EL (cell line): Measurements from ENCODE around the gene FKBP11.
"Not testable (repeated sequence)": the region's sequence is repeated elsewhere in the genome, so short reads cannot be mapped to it uniquely, and the experiment has no call there.

ENCODE experiments used
- DNase-seq: peaks from one replicate; pipeline ENCODE4 v3.0.0-alpha.2; 2016

FKBP11 gene

DNA sequence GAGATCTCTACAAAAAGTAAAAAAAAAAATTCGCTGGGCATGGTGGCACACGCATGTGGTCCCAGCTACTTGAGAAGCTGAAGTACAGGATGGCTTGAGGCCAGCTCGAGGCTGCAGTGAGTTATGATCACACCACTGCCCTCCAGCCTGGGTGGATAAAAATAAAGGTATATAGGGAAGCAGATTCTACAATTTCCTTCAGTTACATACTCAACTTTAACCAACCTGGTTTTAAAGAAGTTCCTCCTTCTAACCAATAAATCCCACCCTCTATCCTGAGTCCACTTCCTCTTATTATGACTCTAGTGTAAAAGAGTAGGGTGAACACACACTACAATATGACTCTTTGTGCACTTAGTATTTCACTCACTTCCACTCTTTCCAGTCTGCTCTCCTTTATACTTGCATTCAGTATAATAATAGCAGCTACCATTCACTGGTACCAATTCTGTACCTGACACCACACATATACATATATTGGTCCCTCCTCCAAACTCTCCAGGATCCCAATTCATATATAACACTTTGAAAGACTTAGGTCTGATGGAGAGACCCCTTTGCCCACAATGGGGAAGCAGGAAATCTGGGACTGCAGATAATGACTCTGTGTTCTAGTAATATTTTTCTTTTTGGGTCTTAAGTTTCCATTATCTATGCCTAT, 29.7 kb upstream of the FKBP11 start:
- no peak for DNase-seq

DNA sequence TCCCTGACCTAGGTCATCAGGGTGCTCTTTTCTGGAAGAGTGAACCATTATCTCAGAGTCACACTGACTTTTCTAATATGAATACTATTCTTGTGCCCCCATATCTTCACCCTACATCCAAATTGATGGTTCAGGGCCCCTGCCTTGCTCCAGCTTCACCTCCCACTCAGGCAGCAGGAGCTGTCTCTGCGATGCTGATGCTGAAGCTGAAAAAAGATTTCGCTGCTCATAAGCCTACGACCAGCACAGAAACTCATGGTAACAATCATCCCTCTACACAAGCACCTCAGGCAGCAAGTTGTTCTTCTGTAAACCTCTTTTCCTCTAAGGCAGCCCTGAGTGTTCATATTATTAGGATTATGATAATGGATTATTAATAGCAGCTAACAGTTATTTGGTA, 28.8 kb upstream of the FKBP11 start:
- no peak for DNase-seq

DNA sequence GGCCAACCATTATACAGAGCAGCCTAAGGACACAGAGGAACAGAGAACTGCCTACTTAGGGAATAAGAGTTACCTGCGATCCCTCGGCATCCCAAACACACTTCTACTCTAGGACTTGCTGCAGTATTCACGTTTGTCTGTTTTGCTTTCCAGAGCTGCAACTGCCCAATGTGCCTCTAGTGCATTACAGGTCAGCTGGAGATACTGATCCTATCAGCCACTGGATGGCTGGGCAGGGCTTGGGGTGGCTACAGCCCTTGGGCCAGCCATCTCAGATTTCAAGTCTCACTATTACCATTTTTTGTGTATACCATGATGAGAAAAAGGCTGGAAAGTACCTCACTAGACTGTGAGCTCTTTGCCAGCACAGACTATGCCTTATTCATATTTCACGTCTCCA, 27.4 kb upstream of the FKBP11 start:
- DNase-seq = no peak

DNA sequence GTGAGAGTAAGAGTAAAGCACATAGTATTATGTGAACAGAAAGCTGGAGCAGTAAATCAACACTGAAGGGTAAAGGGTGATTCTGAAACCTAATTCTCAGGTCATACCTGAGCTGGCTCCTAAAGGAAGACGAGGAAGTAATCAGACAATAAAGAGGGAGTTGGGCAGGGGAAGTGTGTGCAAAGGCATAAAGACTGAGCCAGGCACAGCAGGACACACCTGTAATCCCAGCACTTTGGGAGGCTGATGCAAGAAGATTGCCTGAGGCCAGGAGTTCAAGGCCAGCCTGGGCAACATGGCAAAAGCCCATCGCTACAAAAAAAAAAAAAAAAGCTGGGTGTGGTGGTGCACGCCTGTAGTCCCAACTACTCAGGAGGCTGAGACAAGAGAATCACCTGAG, 22.4 kb upstream of the FKBP11 start:
- DNase-seq = no peak

DNA sequence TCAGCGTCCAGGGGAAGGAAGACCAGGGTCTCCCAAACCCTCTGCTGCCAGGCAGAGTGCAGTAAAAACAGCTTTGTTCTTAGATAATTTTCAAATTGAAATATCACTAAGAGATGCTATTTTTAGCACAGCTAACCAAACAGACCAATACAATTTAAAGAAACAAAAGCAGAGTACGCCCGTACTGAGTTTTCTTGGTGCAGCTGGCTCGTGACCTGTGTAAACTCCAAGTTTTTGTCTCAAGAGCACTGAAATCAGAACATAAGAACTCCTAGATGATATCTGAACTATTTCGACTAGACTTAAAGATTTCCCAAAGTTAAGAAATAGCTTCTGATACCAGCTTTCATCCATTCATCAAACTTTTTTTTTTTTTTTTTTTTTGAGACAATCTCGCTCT, 21.7 kb upstream of the FKBP11 start:
- no peak for DNase-seq

DNA sequence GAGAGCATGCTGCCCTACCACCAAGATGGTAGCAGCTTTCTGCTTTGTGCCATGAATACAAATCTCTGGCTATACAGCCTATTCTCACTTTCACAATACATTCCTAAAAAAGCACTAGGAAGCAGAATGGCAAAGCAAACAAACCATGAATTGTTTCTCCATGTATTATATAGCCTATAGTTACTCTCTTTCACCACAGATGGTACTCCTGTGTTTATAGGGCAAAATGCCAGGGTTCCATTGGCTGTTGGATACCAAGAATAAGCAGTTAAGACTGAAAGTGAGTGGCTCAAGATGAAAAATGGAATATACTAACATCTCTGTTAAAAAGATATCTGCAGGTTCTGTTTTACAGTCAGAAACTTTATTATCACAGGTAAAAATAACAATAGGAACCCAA, 20.9 kb upstream of the FKBP11 start:
- DNase-seq = no peak

DNA sequence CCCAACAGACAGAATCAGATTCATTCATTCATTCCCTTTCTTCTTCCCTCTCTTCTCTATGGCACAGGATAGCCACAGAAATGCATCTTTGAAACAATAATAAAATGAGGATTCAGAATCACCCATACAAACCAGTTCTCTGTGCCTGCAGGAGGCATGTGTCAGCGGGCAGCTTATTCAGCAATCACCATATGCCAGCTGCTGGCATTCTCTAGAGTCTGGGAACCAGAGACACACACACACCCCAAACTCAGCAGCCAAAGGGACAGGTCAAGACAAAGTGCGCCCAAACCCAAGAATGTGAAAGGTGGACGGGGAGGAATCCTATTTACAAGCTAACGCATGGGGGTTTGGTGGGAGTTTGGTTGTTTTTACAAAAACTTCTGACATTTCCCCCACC, 17.9 kb upstream of the FKBP11 start:
- no peak for DNase-seq

DNA sequence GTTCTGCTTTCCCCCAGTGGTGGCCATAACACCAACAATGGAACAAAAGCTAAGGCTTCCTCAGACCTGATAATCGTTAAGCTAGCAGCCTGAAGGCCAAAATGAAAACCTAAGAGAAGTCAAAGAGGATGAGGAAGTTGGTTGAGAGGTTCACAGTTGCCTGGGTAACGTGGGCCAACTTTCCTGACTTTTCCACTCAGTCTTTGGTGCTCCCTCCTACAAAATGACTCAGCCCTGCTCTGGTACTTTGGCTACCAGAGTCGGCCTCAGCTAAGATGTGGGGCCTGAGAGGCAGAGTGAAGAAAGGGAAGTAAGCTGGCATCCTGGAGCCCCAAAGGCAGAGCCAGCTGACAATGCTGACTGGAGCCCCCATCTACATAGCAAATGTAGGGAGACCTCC, 14.9 kb upstream of the FKBP11 start:
- no peak for DNase-seq

DNA sequence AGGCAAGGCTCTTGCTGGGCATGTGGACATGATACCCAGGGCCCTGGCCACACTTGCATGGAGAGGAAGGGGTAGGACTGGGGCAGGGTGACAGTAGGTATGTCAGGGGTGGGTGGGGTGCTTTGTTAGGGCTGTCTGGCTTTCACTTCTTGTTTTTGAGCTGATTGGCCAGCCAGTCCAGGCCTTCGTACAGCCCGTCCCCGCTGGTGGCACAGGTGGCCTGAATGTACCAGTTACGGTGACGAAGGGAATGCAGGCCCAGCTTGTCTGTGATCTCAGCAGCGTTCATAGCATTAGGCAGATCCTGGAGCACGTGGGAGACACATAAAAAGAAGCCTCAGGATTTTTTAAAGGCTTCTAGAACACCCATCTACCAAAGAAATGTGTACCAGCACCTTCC, 13.5 kb upstream of the FKBP11 start:
- no peak for DNase-seq

DNA sequence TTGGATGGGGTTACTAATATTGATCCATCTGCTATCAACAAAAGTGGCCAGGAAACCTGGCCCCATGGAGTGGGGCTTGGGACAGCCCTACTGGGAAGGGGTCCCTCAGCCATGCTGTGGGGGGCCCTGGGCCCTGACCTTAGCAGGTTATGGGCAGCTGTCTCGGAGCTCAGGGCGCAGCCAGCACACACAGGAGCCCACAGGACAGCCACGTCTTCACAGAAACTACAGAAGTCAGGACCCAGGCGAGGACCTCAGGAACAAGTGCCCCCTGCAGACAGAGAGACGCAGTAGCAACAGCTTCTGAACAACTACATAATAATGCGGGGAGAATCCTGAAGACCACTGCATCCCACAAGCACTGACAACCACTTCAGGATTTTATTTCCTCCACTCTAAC, 11.9 kb upstream of the FKBP11 start:
- DNase-seq = no peak

DNA sequence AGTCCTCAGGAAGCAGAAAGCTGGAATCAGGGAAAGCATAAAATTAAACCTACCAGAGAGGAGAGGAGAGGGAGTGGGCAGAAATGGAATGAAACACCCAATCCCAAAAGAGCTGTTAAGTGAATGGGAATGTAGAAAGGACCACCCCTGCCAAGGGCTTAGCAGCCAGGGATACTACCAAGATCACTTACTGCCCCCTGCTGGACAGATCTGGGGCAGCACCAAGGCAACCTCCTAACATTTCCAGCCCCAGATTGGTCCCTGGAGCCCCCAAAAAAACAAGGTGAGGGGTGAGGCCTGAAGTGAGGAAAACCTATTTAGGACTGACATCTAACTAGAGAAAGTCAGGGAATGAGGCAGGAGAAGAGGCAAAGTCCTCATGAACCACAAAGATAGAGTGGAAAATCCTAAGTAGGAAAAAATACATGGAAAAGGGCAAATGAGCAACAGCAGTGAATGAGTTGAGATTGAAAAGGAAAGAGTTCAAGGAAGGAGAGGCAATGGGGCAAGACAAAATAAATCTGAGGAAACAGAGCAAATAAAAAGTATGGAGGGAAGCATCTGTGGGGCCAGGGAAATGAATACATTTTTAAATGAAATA, 11.2 kb upstream of the FKBP11 start:
- DNase-seq = peak; percentile 63

DNA sequence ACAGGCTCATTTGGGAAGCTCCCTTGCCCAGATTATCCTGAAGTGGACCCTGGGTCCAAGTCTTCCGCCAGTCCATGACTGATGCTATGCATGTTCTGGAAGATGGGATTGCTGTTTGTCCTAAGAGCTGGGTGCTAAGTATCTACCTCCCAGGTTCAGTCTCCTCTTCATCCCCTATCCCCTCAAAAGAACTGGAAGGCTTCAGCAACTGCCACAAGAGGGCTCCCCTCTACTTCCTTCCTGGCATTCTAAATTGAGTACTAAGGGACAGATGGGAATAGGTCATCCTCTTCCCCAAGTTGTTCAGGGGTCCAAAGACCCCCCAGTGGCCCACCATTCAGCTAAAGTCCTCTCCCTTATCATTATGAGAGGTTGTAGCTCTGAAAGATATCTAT, 9.0 kb upstream of the FKBP11 start:
- DNase-seq = no peak

DNA sequence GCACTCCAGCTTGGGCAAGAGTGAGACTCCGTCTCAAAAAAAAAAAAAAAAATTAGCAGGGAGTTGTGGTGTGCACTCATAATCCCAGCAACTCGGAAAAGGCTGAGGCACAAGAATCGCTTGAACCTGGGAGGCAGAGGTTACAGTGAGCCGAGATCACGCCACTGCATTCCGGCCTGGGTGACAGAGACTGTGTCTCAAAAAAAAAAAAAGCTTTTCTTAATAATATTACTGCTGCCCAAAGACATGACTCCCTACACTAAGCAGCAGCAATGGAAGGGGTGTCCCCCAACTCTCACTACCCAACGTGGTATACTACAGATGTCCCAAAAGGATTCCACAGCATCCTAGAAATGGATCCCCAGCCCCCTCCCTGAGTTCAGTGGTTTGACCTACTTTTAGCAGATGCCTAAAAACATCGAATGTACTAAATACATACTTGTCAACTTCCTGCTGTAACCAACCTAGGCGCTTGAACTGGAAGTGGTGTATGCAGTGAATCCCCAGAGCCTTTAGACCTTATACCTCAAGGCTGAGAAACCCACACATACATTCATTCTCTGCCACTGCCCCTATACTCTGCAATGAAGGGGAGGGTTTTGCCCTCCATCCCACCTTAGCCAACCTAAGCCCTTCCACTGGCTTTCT, 8.5 kb upstream of the FKBP11 start:
- DNase-seq = no peak

DNA sequence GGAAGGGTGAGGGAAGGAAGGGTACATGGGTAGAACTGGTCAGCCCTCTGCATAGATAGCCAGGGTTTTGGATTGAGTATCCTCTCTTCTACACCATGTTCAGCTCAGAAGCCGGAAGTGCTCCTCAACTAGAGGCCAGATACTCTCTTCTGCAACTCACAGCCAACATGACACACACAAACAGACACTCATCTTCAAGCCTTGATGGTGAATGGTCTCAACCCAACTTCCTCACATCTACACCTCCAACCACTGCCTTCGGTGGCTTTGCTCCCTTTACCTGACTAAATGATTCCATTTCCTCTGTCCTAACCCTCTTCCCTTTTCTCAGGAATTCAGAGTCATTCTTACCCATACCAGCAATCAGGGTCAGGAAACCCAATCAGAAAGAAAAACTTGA, 7.6 kb upstream of the FKBP11 start:
- no peak for DNase-seq

DNA sequence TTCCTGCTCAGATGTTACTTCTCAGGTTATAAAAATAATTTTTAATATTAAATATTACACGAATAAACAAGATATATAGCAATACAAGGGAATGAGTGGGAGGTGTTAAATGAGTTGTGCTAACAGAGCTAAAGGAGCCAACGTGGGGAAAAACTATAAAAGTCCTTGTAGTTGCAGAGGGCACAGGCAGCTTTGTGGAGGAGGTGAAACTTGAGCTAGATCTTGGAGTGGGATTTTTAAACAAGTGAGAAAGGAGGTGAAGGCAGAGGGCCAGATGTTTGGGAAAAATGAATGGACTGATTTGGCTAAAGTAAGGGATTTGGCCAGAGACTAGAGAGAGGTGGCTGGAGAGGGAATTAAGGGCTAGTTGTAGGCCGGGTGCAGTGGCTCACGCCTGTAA, 5.2 kb upstream of the FKBP11 start:
- no peak for DNase-seq

DNA sequence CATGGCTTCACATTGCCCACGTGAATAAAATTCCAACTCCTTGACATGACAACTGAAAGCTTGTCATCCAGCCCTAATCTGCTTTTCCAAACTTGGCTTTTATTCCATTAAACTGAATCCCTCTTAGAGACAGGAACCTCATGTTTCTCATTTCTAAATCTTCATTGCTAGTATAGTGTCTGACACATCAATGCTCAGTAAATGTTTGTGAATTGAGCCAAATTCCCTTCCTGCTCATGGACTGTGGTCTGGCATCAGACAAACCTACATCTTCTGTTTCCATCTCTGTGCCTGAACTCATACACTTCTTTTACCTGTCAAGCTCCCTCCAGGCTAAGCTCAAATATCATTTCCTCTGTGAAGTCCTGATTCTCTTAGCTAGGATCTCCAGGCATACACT, 4.3 kb upstream of the FKBP11 start:
- DNase-seq = no peak

DNA sequence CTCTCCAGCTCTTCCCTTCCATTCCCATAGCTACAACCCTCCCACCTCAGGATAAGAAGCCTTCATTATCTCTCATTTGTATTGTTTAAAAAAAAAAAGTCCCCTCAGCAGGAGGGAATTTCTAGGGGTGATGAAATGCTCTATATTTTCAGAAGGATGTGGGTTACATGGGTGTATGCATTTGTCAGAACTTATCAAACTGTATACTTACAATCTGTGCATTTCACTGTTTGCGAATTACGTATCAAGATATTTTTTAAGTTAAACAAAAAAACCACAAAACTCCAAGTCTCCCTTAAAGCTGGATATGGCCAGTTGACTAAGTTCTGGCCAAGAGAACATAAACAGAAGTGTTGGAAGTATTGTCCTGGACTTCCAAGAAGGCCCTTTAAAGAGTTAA, 2.0 kb upstream of the FKBP11 start:
- DNase-seq = peak; percentile 28

DNA sequence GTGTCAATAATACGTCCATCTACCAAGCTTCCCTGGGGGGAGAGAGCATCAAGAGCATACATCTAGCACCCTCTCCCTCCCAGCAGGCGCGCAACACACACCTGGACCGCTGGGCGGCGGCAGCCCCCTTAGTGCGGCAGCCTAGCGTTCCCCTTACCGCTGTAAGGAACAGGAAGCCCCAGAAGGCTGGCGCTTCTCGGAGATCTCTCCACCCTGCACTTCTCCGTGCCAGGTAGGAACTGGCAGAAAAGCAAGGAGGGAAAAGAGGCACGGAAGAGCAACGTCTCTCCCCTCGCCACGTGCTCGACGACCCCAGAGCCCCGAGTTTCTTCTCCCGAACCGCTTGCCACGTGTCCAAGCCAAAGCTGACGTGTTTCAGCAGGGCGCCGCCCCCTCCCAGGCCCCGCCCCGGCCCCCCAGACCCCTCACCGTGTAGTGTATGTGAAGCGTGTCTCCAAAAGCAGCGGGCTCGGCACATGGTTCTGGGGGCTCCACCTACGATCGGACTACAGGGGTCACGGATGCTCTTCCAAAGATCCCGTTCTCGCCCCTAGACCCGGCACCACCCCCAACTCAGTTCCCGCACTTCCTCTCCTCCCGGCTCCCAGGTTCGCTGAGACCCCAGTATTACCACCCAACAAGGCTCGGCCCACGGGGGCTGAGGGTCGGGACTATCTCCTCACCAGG, 532 bp downstream of the FKBP11 start:
- peak; percentile 48 for DNase-seq

DNA sequence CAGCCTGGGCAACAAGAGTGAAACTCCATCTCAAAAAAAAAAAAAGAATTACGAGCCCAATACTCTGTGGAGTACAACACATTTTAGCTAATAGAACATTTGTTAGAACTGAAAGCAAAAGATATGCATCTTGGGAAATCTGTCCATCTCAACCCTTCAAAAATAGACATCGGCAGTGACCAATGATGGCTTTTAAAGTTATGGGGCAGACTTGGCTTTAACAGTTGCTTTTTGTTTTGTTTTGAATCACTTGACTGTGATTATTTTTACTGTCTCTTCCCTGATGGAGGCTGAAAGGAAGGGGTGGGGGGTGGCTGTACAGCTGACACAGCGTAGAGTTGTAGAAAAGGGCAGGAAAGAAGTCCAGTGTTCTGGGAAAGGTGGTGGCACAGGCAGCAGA, 2.2 kb downstream of the FKBP11 start:
- no peak for DNase-seq

DNA sequence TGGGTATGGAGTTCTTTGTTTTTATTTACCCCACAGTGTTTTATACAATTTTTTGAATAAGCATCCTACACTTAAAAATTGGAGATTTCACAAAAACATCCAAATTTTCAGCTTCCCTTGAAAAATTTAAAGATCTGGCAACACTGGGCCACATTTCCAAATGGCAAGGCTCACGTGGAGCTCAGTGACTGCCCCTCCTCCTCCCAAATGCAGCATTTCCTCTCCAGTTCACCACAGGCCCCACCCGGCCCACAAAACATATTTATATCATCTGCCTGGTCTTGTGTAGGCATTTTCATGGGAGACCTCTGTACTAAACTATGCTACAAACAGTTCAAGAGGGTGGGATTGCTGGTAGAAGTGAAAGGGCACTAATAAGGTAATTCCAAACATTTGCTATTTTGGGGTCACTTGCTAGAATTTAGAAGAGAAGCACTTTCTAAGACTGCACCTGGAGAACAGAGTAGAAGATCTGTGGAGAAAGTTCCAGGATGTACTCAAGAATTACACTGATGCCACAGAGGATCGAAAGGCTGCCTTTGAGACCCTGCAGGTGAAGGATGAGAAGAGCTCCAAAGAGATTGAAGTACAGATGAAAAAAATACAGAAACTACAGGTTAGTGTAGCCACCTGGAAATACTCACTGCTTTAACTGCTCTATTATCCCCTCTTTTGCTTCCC, 7.3 kb downstream of the FKBP11 start:
- no peak for DNase-seq

DNA sequence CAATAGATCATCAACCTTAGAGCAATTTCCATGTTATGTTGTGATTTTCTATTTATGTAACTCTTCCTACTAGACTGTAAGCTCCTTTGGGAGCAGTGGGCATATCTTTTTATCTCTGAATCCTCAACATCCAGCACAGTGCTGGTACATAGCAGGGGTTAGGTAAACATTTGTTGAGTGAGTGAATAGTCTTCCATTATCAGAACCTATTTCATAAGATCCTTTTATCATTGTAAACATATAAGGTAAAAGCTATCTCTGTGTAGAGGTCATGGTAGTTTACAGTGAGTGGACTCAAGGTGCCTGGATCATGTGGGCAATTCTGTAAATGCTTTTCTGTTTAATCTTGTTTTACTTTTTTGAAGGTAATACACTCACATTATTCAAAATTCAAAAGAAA, 15.1 kb downstream of the FKBP11 start:
- no peak for DNase-seq

DNA sequence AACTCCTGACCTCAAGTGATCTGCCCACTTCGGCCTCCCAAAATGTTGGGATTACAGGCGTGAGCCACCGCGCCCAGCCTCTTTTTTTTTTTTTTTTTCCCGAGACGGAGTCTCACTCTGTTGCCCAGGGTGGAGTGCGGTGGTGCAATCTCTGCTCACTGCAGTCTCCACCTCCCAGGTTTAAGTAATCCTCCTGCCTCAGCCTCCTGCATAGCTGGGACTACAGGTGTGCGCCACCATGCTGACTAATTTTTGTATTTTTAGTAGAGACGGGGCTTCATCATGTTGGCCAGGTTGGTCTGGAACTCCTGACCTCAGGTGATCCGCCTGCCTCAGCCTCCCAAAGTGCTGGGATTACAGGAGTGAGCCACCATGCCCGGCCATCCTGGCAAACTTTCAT, 15.6 kb downstream of the FKBP11 start:
- not testable (repeated sequence) for DNase-seq

DNA sequence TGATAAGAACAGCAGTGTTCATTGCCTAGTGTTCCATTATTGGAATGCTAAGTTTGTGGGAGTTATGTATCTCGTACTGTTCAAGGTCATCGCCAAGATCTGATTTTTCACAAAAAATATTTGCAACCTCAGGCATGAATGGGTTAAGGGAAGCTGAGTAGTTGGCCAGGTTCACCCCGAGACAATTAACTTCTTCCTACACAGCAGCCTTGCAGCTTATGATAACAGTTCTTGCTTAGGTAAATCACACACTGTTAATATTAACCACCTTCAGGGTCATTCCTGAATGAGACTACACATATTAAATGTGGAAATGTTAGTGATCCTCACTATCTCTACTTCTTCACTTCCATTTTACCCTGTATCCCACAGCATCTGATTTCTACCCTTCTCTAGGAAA, 18.0 kb downstream of the FKBP11 start:
- DNase-seq = no peak

DNA sequence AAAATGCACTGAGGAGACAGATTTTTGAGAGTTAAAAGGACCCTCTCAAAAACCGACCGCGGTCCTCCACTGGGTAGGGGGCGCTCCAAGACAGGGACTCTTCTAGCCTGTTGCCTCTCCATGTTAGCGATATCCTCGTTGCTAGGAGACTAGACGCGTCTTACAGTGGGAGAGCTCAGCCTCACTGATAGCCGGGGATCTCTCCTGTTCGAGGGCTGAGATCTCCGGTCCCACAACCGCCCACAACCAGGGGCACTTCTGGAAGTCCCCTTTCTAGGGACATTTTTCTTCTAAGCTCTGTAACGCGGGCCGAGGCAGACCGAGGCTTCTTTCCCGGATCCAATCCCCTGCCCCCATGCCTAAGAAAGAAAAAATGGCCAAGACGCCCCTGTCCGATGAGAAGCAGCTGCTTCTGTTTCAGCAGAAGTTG, 21.3 kb downstream of the FKBP11 start:
- peak; percentile 83 for DNase-seq
